VCaP (cell line): ENCODE measurements around the gene OR2B2.
"Not testable (repeated sequence)": the region's sequence is repeated elsewhere in the genome, so short reads cannot be mapped to it uniquely, and the experiment has no call there.

Experiments used
- H3K27ac ChIP-seq: fragments of 450-650 bp; 2 replicates; pipeline ENCODE4 v1.5.1; 2017
- CTCF ChIP-seq: fragments of 450-650 bp; conservative IDR thresholded peaks from 2 replicates; pipeline ENCODE4 v1.5.1; 2017; ENCODE audit warnings: mild to moderate bottlenecking, moderate library complexity

The OR2B2 gene

DNA sequence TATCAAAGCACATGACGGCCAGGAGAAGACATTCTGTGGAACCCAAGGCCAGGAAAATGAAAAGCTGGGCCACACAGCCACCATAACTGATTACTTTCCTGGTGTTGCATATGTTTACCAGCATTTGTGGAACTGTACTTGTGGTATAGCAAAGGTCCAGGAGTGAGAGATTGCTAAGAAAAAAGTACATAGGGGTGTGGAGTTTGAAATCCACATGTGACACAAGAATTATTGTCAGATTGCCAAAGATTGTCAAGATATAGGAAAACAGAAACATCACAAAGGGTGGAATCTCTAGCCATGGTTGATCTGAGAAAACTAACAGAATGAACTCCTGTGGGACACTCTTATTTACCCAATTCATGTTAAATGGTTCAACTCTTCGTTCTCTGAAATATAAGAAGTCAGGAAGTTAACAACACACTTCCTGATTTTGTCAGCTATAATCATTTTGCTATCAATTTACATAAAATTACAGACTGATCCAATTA, at the start of gene OR2B2:
Gene OR2B2 (minus strand): TSS at position 441 of the 491 bp plus-strand sequence. CDS start 77 bp downstream, at position 364.
- H3K27ac ChIP-seq, result no peak within 1 kb of the TSS
- no peak for TF ChIP-seq CTCF

GRCh38 chr6:27957516-27957915, 45.3 kb upstream of the OR2B2 start:
- TF ChIP-seq CTCF, result no peak
- H3K27ac ChIP-seq, result no peak overlapping the region

DNA sequence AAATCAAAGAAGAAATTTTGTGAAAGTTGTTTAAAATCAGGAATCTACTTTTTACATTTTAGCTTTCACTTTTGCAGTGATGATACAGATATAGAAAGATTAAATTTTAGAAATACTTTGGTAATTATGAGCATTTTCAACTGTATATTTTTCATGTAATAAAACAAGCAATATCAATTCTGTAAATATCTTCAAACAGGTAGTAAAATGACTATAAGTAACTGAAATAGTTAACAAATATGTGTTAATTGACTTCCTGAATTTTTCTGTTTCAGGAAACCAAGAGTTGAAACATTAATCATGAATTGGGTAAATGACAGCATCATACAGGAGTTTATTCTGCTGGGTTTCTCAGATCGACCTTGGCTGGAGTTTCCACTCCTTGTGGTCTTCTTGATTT, 44.7 kb upstream of the OR2B2 start, which contains the start of gene OR2B6:
Gene OR2B6 (plus strand): TSS at position 301 of the 400 bp plus-strand sequence. CDS start 0 bp downstream, at position 301.
- TF ChIP-seq CTCF, result no peak
- no peak within 1 kb of the TSS for H3K27ac ChIP-seq

DNA sequence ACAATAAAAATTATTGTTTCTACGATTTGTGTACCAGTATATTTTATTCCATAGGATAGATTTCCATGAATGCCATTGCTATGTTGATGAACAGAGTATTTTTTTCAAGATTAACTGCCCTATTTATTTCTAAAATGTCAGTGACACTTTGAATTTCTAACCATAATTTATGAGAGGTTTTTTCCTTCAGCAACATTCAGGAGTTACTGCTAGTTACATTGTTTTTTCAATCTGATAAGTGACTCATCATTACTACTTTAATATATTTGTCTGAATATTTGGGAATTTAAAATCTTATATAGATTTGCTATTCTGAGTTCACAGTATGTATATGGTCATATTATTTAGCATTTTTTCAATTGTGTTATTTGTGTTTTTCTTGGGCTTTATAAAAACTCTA, 38.8 kb upstream of the OR2B2 start:
- TF ChIP-seq CTCF, result no peak
- H3K27ac ChIP-seq, result no peak overlapping the region

- no peak for TF ChIP-seq CTCF
- H3K27ac ChIP-seq, result no peak overlapping the region
Measured at GRCh38 chr6:27948237-27948636, 36.0 kb upstream of the OR2B2 start.

DNA sequence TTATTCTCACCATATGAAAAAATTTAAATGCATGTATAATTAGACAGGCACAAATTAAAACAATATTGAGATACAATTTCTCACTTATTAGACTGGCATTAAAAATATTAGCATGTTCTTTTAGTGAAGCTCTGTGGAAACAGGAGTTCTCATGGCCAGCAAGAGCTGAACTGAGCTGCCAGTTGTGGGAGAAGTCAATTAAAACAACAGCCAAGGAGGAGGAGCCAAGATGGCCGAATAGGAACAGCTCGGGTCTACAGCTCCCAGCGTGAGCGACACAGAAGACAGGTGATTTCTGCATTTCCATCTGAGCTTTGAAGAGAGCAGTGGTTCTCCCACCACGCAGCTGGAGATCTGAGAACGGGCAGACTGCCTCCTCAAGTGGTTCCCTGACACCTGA, 30.9 kb upstream of the OR2B2 start:
- not testable (repeated sequence) for H3K27ac ChIP-seq

DNA sequence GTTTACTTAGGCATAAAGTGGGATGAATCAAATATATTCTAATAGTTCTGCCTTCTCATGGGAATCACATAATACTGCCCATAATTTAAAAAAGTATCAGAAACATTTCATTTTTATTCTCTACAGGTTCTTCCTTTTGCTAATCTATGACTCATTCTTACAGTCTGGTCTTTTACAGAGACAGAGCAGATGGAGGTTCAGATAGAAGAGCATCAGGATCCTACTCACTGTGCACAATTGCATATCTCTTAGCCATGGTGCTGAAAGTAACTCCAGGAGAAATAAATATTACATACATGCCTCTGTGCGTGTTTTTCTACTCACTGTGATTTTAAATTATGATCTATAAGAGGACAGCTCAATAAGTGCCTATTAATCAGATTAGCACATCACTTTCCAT, 28.6 kb upstream of the OR2B2 start:
- no peak for TF ChIP-seq CTCF

DNA sequence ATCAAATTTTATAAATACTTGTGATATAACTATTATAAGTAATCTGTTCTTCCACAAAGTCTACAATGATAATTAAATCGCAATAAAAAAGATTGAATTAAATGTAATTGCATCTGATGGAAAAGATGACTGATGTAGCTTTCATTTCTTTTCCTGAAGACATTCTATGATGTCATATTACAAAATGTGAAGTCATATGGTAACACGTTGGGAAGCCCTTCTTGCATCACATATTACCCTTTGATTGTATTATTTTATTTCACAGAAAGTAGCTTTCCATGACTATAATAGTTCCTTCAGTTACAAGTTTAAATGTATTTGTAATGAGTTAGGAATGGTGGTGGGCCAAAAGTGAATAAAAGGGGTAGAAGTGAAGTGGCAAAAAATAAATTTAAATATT, 19.0 kb upstream of the OR2B2 start:
- TF ChIP-seq CTCF, result no peak

More for the DNA sequence above, 28.6 kb upstream of the OR2B2 start:
- no peak overlapping the region for H3K27ac ChIP-seq

DNA sequence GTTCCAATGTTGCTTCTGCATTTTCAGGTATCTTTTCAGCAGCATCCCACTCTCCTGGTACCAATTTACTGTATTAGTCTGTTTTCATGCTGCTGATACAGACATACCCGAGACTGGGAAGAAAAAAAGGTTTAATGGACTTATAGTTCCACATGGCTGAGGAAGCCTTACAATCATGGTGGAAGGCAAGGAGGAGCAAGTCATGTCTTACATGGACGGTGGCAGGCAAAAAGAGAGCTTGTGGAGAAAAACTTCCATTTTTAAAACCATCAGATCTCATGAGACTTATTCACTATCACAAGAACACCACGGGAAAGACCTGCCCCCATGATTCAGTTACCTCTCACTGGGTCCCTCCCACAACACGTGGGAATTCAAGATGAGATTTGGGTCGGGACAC, 17.7 kb upstream of the OR2B2 start:
- not testable (repeated sequence) for H3K27ac ChIP-seq

More for the DNA sequence above, 19.0 kb upstream of the OR2B2 start:
- no peak overlapping the region for H3K27ac ChIP-seq

GRCh38 chr6:27928041-27928440, 15.8 kb upstream of the OR2B2 start:
- H3K27ac ChIP-seq, result not testable (repeated sequence)
